Endometrial microvascular endothelial cells (primary cell): Measurements from ENCODE around the gene PPIL3. TPM values are rescaled to one million over a fixed set of nuclear protein-coding genes. Genes with fewer than 3 reads are reported as not detected.

Experiments
- in situ Hi-C: cut with HindIII; loops from 2 replicates; pipeline ENCODE4 v1.10.0; 2017; ENCODE audit warnings: low sequenced_read_pairs, low pct_unique_long_range_greater_than_20kb; ENCODE audit errors: inconsistent ontology term
- total RNA-seq: library from RNA; depleted of rRNA; stranded (reverse); fragments of >200 nt; gene quantifications from one replicate; pipeline ENCODE4 v1.2.3, GENCODE V29; 2015; ENCODE audit errors: inconsistent ontology term

PPIL3 gene
- total RNA-seq, 1 donor from 2014 or later: 24.3 TPM

DNA sequence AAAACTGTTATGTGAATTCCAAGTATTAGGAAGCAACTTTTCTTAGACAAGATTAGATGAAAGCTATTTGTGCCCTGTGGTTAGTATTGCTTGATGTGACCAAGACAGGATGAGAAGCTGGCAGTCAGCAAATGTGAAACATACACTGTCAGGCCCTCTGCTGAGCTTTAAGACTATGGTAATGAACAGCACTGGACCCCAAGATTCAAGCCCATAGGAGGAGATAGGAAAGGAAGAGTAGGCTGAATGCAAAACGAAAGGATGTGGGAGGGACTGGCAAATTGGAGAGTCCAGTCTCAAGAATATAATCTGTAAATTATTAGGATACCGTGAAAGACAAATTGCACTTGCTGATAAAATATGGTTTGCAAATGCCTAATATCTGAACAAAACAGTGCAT lies 60.8 kb downstream of the PPIL3 start:
- in situ Hi-C loops: no loop called here

DNA sequence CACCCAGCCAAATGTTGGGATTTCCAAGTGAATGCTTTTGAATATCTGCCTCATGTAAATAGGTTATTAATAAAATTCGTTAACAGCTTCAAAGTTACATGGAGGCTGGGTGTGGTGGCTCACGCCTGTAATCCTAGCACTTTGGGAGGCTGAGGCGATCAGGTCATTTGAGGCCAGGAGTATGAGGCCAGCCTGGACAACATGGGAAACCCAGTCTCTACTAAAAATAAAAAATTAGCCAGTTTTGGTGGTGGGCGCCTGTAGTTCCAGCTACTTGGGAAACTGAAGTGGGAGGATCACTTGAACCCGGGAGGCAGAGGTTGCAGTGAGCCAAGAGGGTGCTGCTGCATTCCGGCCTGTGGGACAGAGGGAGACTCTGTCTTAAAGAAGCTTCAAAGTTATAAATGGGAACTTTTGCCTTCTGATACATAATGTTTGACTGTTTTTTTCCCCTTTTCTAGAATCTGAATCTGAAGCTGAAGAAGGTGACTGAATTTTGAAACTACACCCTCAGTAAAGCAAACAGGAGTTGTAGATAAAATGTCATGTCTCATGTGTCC lies 67.1 kb downstream of the PPIL3 start:
- in situ Hi-C loops: no loop called here

Other genes starting within 250 kb of the PPIL3 start
- gene BZW1, start 77.2 kb downstream of the PPIL3 start, total RNA-seq: 578 TPM
- gene CLK1, start 24.4 kb downstream of the PPIL3 start, total RNA-seq: 36.3 TPM
- 18.8 TPM for gene NIF3L1, start 294 bp upstream of the PPIL3 start, total RNA-seq
- gene ORC2, start 74.6 kb upstream of the PPIL3 start, total RNA-seq: 31.4 TPM
- 7.3 TPM for gene HYCC2, start 182.6 kb upstream of the PPIL3 start, total RNA-seq
- 108 TPM for gene NDUFB3, start 182.9 kb upstream of the PPIL3 start, total RNA-seq
- 130 TPM for gene CFLAR, start 227.1 kb upstream of the PPIL3 start, total RNA-seq